ENCODE measurements around the gene FBXL20.
"Not testable (repeated sequence)": the region's sequence is repeated elsewhere in the genome, so short reads cannot be mapped to it uniquely, and the experiment has no call there.

Gene FBXL20

GRCh38 chr17:39380144-39380543 lies 21.3 kb downstream of the FBXL20 start:
- Histone ChIP-seq H3K4me1 (ENCODE audit: control insufficient read depth, insufficient read depth, low read length) (no peaks in the 10 kb centered on the region), H3K27me3 (ENCODE audit: control insufficient read depth, insufficient read depth, low read length) (no peaks in the 10 kb centered on the region), H3K27ac (ENCODE audit: low read depth, low read length) (no peak overlapping the region), H3K9me3 (ENCODE audit: control insufficient read depth, insufficient read depth, low read length) (no peaks in the 10 kb centered on the region), H3K9ac (ENCODE audit: low read depth, low read length) (no peak overlapping the region), H3K4me3 (ENCODE audit: low read depth, low read length) (no peak overlapping the region), H3K36me3 (ENCODE audit: control insufficient read depth, insufficient read depth, low read length) (no peaks in the 10 kb centered on the region)

GRCh38 chr17:39376434-39376833 lies 25.0 kb downstream of the FBXL20 start:
- Histone ChIP-seq H3K27me3 (ENCODE audit: control insufficient read depth, insufficient read depth, low read length) (no peaks in the 10 kb centered on the region), H3K9ac (ENCODE audit: low read depth, low read length) (no peak overlapping the region), H3K4me3 (ENCODE audit: low read depth, low read length) (no peak overlapping the region), H3K9me3 (ENCODE audit: control insufficient read depth, insufficient read depth, low read length) (no peaks in the 10 kb centered on the region), H3K36me3 (ENCODE audit: control insufficient read depth, insufficient read depth, low read length) (no peaks in the 10 kb centered on the region), H3K4me1 (ENCODE audit: control insufficient read depth, insufficient read depth, low read length) (no peaks in the 10 kb centered on the region), H3K27ac (ENCODE audit: low read depth, low read length) (no peak overlapping the region)

- not testable (repeated sequence) for H3K27me3 ChIP-seq (ENCODE audit: control insufficient read depth, insufficient read depth, low read length); H3K4me1 ChIP-seq (ENCODE audit: control insufficient read depth, insufficient read depth, low read length); H3K4me3 ChIP-seq (ENCODE audit: low read depth, low read length); H3K27ac ChIP-seq (ENCODE audit: low read depth, low read length); H3K9ac ChIP-seq (ENCODE audit: low read depth, low read length); H3K36me3 ChIP-seq (ENCODE audit: control insufficient read depth, insufficient read depth, low read length); H3K9me3 ChIP-seq (ENCODE audit: control insufficient read depth, insufficient read depth, low read length)
Measured at GRCh38 chr17:39367805-39368204, 33.6 kb downstream of the FBXL20 start.

- Histone ChIP-seq H3K9ac (ENCODE audit: low read depth, low read length) (no peak overlapping the region), H3K27ac (ENCODE audit: low read depth, low read length) (no peak overlapping the region), H3K27me3 (ENCODE audit: control insufficient read depth, insufficient read depth, low read length) (no peaks in the 10 kb centered on the region), H3K9me3 (ENCODE audit: control insufficient read depth, insufficient read depth, low read length) (no peaks in the 10 kb centered on the region), H3K4me1 (ENCODE audit: control insufficient read depth, insufficient read depth, low read length) (no peaks in the 10 kb centered on the region), H3K36me3 (ENCODE audit: control insufficient read depth, insufficient read depth, low read length) (no peaks in the 10 kb centered on the region), H3K4me3 (ENCODE audit: low read depth, low read length) (no peak overlapping the region)
Measured at GRCh38 chr17:39365872-39366271, 35.6 kb downstream of the FBXL20 start.

GRCh38 chr17:39365242-39365641 lies 36.2 kb downstream of the FBXL20 start:
- H3K36me3 ChIP-seq (ENCODE audit: control insufficient read depth, insufficient read depth, low read length), result no peaks in the 10 kb centered on the region
- no peaks in the 10 kb centered on the region for H3K9me3 ChIP-seq (ENCODE audit: control insufficient read depth, insufficient read depth, low read length)
- no peak overlapping the region for H3K9ac ChIP-seq (ENCODE audit: low read depth, low read length)
- no peak overlapping the region for H3K4me3 ChIP-seq (ENCODE audit: low read depth, low read length)
- H3K27me3 ChIP-seq (ENCODE audit: control insufficient read depth, insufficient read depth, low read length), result no peaks in the 10 kb centered on the region
- H3K4me1 ChIP-seq (ENCODE audit: control insufficient read depth, insufficient read depth, low read length), result no peaks in the 10 kb centered on the region
- H3K27ac ChIP-seq (ENCODE audit: low read depth, low read length), result no peak overlapping the region

GRCh38 chr17:39364236-39365025 lies 37.0 kb downstream of the FBXL20 start:
- Histone ChIP-seq H3K9ac (ENCODE audit: low read depth, low read length) (no peak overlapping the region), H3K27ac (ENCODE audit: low read depth, low read length) (no peak overlapping the region), H3K4me3 (ENCODE audit: low read depth, low read length) (no peak overlapping the region), H3K27me3 (ENCODE audit: control insufficient read depth, insufficient read depth, low read length) (no peaks in the 10 kb centered on the region), H3K4me1 (ENCODE audit: control insufficient read depth, insufficient read depth, low read length) (no peaks in the 10 kb centered on the region), H3K36me3 (ENCODE audit: control insufficient read depth, insufficient read depth, low read length) (no peaks in the 10 kb centered on the region), H3K9me3 (ENCODE audit: control insufficient read depth, insufficient read depth, low read length) (no peaks in the 10 kb centered on the region)

GRCh38 chr17:39361064-39361463 lies 40.4 kb downstream of the FBXL20 start:
- H3K9ac ChIP-seq (ENCODE audit: low read depth, low read length), result no peak overlapping the region
- no peak overlapping the region for H3K27ac ChIP-seq (ENCODE audit: low read depth, low read length)
- no peaks in the 10 kb centered on the region for H3K4me1 ChIP-seq (ENCODE audit: control insufficient read depth, insufficient read depth, low read length)
- no peak overlapping the region for H3K4me3 ChIP-seq (ENCODE audit: low read depth, low read length)
- no peaks in the 10 kb centered on the region for H3K27me3 ChIP-seq (ENCODE audit: control insufficient read depth, insufficient read depth, low read length)
- no peaks in the 10 kb centered on the region for H3K36me3 ChIP-seq (ENCODE audit: control insufficient read depth, insufficient read depth, low read length)
- no peaks in the 10 kb centered on the region for H3K9me3 ChIP-seq (ENCODE audit: control insufficient read depth, insufficient read depth, low read length)

GRCh38 chr17:39360537-39360936 lies 40.9 kb downstream of the FBXL20 start:
- Histone ChIP-seq H3K27me3 (ENCODE audit: control insufficient read depth, insufficient read depth, low read length) (no peaks in the 10 kb centered on the region), H3K9me3 (ENCODE audit: control insufficient read depth, insufficient read depth, low read length) (no peaks in the 10 kb centered on the region), H3K4me3 (ENCODE audit: low read depth, low read length) (no peak overlapping the region), H3K27ac (ENCODE audit: low read depth, low read length) (no peak overlapping the region), H3K36me3 (ENCODE audit: control insufficient read depth, insufficient read depth, low read length) (no peaks in the 10 kb centered on the region), H3K4me1 (ENCODE audit: control insufficient read depth, insufficient read depth, low read length) (no peaks in the 10 kb centered on the region), H3K9ac (ENCODE audit: low read depth, low read length) (no peak overlapping the region)

- no peak overlapping the region for H3K4me3 ChIP-seq (ENCODE audit: low read depth, low read length)
- H3K36me3 ChIP-seq (ENCODE audit: control insufficient read depth, insufficient read depth, low read length), result no peaks in the 10 kb centered on the region
- H3K27ac ChIP-seq (ENCODE audit: low read depth, low read length), result no peak overlapping the region
- no peaks in the 10 kb centered on the region for H3K4me1 ChIP-seq (ENCODE audit: control insufficient read depth, insufficient read depth, low read length)
- no peaks in the 10 kb centered on the region for H3K27me3 ChIP-seq (ENCODE audit: control insufficient read depth, insufficient read depth, low read length)
- no peak overlapping the region for H3K9ac ChIP-seq (ENCODE audit: low read depth, low read length)
- no peaks in the 10 kb centered on the region for H3K9me3 ChIP-seq (ENCODE audit: control insufficient read depth, insufficient read depth, low read length)
Measured at GRCh38 chr17:39359994-39360393, 41.4 kb downstream of the FBXL20 start.

GRCh38 chr17:39357986-39358385 lies 43.4 kb downstream of the FBXL20 start:
- Histone ChIP-seq H3K27ac (ENCODE audit: low read depth, low read length) (no peak overlapping the region), H3K9me3 (ENCODE audit: control insufficient read depth, insufficient read depth, low read length) (no peaks in the 10 kb centered on the region), H3K9ac (ENCODE audit: low read depth, low read length) (no peak overlapping the region), H3K4me3 (ENCODE audit: low read depth, low read length) (no peak overlapping the region), H3K4me1 (ENCODE audit: control insufficient read depth, insufficient read depth, low read length) (no peaks in the 10 kb centered on the region), H3K27me3 (ENCODE audit: control insufficient read depth, insufficient read depth, low read length) (no peaks in the 10 kb centered on the region), H3K36me3 (ENCODE audit: control insufficient read depth, insufficient read depth, low read length) (no peaks in the 10 kb centered on the region)

GRCh38 chr17:39357488-39357887 lies 43.9 kb downstream of the FBXL20 start:
- Histone ChIP-seq H3K4me3 (ENCODE audit: low read depth, low read length) (no peak overlapping the region), H3K9me3 (ENCODE audit: control insufficient read depth, insufficient read depth, low read length) (no peaks in the 10 kb centered on the region), H3K9ac (ENCODE audit: low read depth, low read length) (no peak overlapping the region), H3K27ac (ENCODE audit: low read depth, low read length) (no peak overlapping the region), H3K4me1 (ENCODE audit: control insufficient read depth, insufficient read depth, low read length) (no peaks in the 10 kb centered on the region), H3K36me3 (ENCODE audit: control insufficient read depth, insufficient read depth, low read length) (no peaks in the 10 kb centered on the region), H3K27me3 (ENCODE audit: control insufficient read depth, insufficient read depth, low read length) (no peaks in the 10 kb centered on the region)

All from HUES48 (cell line).